HepG2 (cell line): ENCODE results near the gene COG5. TPM values are rescaled to one million over a fixed set of nuclear protein-coding genes. Genes with fewer than 3 reads are reported as not detected.

Experiments used
- ATAC-seq: fragments of 200-7000 bp; cut with Tn5 transposase; 3 replicates; pipeline ENCODE4 v1.9.1; 2020; ENCODE audit warnings: mild to moderate bottlenecking, moderate library complexity
- BruUV-seq: library from RNA; stranded (reverse); fragments of 400-500 nt; replicated peaks from 2 replicates; lab custom pipeline; 2021; lab: Mats Ljungman, UMichigan
- CTCF ChIA-PET: fragments of 300-600 bp; formaldehyde crosslinking; extraction: SDS; loops from one replicate; lab custom pipeline; 2021; ENCODE audit warnings: low total read pairs, inconsistent platforms, low intra/inter-chr PET ratio; lab: Yijun Ruan, JAX
- POLR2A ChIA-PET: fragments of 350-600 bp; sonication (Branson Sonifier 250); formaldehyde crosslinking; loops from one replicate; lab custom pipeline; 2020; ENCODE audit warnings: antibody characterized with exemption, inconsistent platforms; lab: Yijun Ruan, JAX
- DNase-seq: peaks from one replicate; pipeline ENCODE4 v3.0.0-alpha.2; 2015; ENCODE audit warnings: low spot score
- FAIRE-seq: peaks from 3 replicates; lab custom pipeline; 2011; peaks lifted over from hg19 to GRCh38; lab: Jason Lieb, UNC
- H2AFZ ChIP-seq: one replicate; pipeline ENCODE4 v1.6.1; 2011; ENCODE audit warnings: low read length, inconsistent platforms
- H3K27ac ChIP-seq: fragments of 300-600 bp; 3 replicates; pipeline ENCODE4 v1.8.0; 2011; ENCODE audit warnings: mixed run types, mild to moderate bottlenecking, mixed read lengths, low read length, inconsistent platforms; ENCODE audit not compliant: insufficient read depth; ENCODE audit errors: extremely low read length
- H3K27me3 ChIP-seq, 2 experiments: fragments of 200-600 bp in 1 of 2; 2 replicates in 1 of 2; 3 replicates in 1 of 2; pipeline versions ENCODE4 v1.6.0 to v1.8.0; 2011; ENCODE audit warnings: low read length in 2 of 2, mild to moderate bottlenecking in 2 of 2, moderate library complexity in 2 of 2, inconsistent platforms in 1 of 2; ENCODE audit not compliant: insufficient read depth in 2 of 2, control insufficient read depth in 1 of 2
- H3K36me3 ChIP-seq, 2 experiments: fragments of 200-600 bp in 1 of 2; replicated peaks in 1 of 2; 2 replicates in 1 of 2; 3 replicates in 1 of 2; pipeline versions ENCODE4 v1.5.1 to v1.8.0; 2011; ENCODE audit warnings: low read length in 2 of 2, inconsistent platforms in 1 of 2; ENCODE audit not compliant: insufficient read depth in 2 of 2, control insufficient read depth in 1 of 2
- H3K4me1 ChIP-seq: 2 replicates; pipeline ENCODE4 v1.5.1; 2012; ENCODE audit warnings: low read length, inconsistent platforms; ENCODE audit not compliant: insufficient read depth
- H3K4me2 ChIP-seq: 2 replicates; pipeline ENCODE4 v1.6.0; 2011; ENCODE audit warnings: low read depth, low read length, inconsistent platforms
- H3K4me3 ChIP-seq, 3 experiments: fragments of 200-600 bp in 1 of 3; sonication (generic), shearing (Covaris generic) in 1 of 3; replicated peaks in 1 of 3; 2 replicates each; pipeline ENCODE4 v1.5.1; 2011 to 2016; ENCODE audit warnings: low read length in 3 of 3, inconsistent platforms in 2 of 3, low read depth in 2 of 3, mild to moderate bottlenecking in 2 of 3, control low read depth in 1 of 3, mixed read lengths in 1 of 3; ENCODE audit not compliant: insufficient read depth in 1 of 3
- H3K79me2 ChIP-seq: one replicate; pipeline ENCODE4 v1.6.1; 2011; ENCODE audit warnings: low read length, inconsistent platforms; ENCODE audit not compliant: insufficient read depth
- H3K9ac ChIP-seq: 2 replicates; pipeline ENCODE4 v1.6.0; 2011; ENCODE audit warnings: mild to moderate bottlenecking, low read depth, low read length, inconsistent platforms; ENCODE audit not compliant: insufficient read depth
- H3K9me3 ChIP-seq: 2 replicates; pipeline ENCODE4 v1.5.1; 2012; ENCODE audit warnings: mild to moderate bottlenecking, low read length
- H4K20me1 ChIP-seq: 2 replicates; pipeline ENCODE4 v1.6.0; 2011; ENCODE audit warnings: inconsistent platforms, mild to moderate bottlenecking, low read length, moderate library complexity; ENCODE audit not compliant: insufficient read depth
- ELF3 ChIP-seq: IDR thresholded peaks from 2 replicates; pipeline ENCODE4 v1.6.1; 2016; ENCODE audit warnings: missing genetic modification reagents, missing compliant biosample characterization
- FIP1L1 ChIP-seq: fragments of 200-400 bp; formaldehyde crosslinking; IDR thresholded peaks from 2 replicates; pipeline ENCODE4 v1.6.1; 2018; ENCODE audit warnings: low read depth, mild to moderate bottlenecking, low read length, moderate library complexity, borderline replicate concordance; ENCODE audit not compliant: insufficient read depth
- GABPB1 ChIP-seq: IDR thresholded peaks from 2 replicates; pipeline ENCODE4 v1.6.1; 2016; ENCODE audit warnings: mild to moderate bottlenecking, missing genetic modification reagents, moderate library complexity, missing compliant biosample characterization
- IRF2 ChIP-seq: IDR thresholded peaks from 2 replicates; pipeline ENCODE4 v1.6.1; 2018; ENCODE audit warnings: missing genetic modification reagents, missing compliant biosample characterization
- KLF13 ChIP-seq: sonication (generic); formaldehyde crosslinking; IDR thresholded peaks from 2 replicates; pipeline ENCODE4 v1.4.0; 2020; ENCODE audit warnings: mild to moderate bottlenecking, missing genetic modification reagents
- SNRNP70 ChIP-seq: fragments of 200-400 bp; formaldehyde crosslinking; IDR thresholded peaks from 2 replicates; pipeline ENCODE4 v1.6.1; 2017; ENCODE audit warnings: mild to moderate bottlenecking, low read depth, low read length, moderate library complexity
- TCF7L2 ChIP-seq: IDR thresholded peaks from 2 replicates; pipeline ENCODE4 v1.6.1; 2011; ENCODE audit warnings: mild to moderate bottlenecking, low read depth, low read length, moderate library complexity
- ZNF292 ChIP-seq: sonication (generic); formaldehyde crosslinking; IDR thresholded peaks from 2 replicates; pipeline ENCODE4 v1.8.1; 2022; ENCODE audit warnings: mild to moderate bottlenecking, low read depth, missing genetic modification reagents, borderline replicate concordance
- ZNF484 ChIP-seq: sonication (generic); formaldehyde crosslinking; IDR thresholded peaks from 2 replicates; pipeline ENCODE4 v1.5.1; 2020; ENCODE audit warnings: mild to moderate bottlenecking, low read depth, missing genetic modification reagents, borderline replicate concordance
- WGBS: methylation state at CpG from one replicate; pipeline ENCODE4 v1.1.6; 2017; ENCODE audit warnings: low lambda C conversion rate; 5-methylcytosine and 5-hydroxymethylcytosine counted together
- in situ Hi-C: cut with HindIII; loops from 2 replicates; pipeline ENCODE4 v1.10.0; 2017; ENCODE audit warnings: low pct_unique_long_range_greater_than_20kb; ENCODE audit not compliant: extremely low pct_ligation_motif_present
- intact Hi-C: fragments of 100-400 bp; cut with micrococcal nuclease; formaldehyde crosslinking; loops from one replicate; pipeline ENCODE4 v1.10.0; 2022; ENCODE audit not compliant: unreplicated experiment
- polyA plus RNA-seq, 8 experiments: library from polyadenylated mRNA; depleted of rRNA in 3 of 8; stranded (reverse) in 7 of 8; unstranded in 1 of 8; fragments of >200 nt; fragmentation: Illumina TruSeq in 4 of 8; extraction: Trizol in 4 of 8; gene quantifications; 2 replicates each; pipeline versions ENCODE4 v1.2.1 to v1.2.3, GENCODE V29; 2011 to 2016; ENCODE audit warnings: low read depth in 4 of 8, missing spikeins in 1 of 8, mixed read lengths in 1 of 8; ENCODE audit not compliant: insufficient read depth in 1 of 8
- total RNA-seq, 5 experiments: library from RNA; depleted of rRNA; stranded (reverse); fragments of >200 nt; fragmentation: Illumina TruSeq; extraction: Trizol; gene quantifications; 2 replicates each; pipeline ENCODE4 v1.2.3, GENCODE V29; 2016; ENCODE audit warnings: low read depth in 1 of 5
- TF ChIP-seq, protein P1 (sequence below): sonication (generic); formaldehyde crosslinking; IDR thresholded peaks from 2 replicates; pipeline ENCODE4 v1.4.0; 2020; ENCODE audit warnings: missing genetic modification reagents, borderline replicate concordance
- TF ChIP-seq, protein P2 (sequence below): sonication (generic); formaldehyde crosslinking; IDR thresholded peaks from 2 replicates; pipeline ENCODE4 v1.4.0; 2020; ENCODE audit warnings: missing genetic modification reagents
- TF ChIP-seq, protein P3 (sequence below): IDR thresholded peaks from 2 replicates; pipeline ENCODE4 v1.6.1; 2016; ENCODE audit warnings: mild to moderate bottlenecking, missing biosample characterization, missing genetic modification reagents

COG5 gene
- total and polyA plus RNA-seq, 2 of the 13 experiments (the other 11 are each of a cell fraction or from before 2014, with no cell fraction given) = 20.4 to 31.3 TPM

DNA sequence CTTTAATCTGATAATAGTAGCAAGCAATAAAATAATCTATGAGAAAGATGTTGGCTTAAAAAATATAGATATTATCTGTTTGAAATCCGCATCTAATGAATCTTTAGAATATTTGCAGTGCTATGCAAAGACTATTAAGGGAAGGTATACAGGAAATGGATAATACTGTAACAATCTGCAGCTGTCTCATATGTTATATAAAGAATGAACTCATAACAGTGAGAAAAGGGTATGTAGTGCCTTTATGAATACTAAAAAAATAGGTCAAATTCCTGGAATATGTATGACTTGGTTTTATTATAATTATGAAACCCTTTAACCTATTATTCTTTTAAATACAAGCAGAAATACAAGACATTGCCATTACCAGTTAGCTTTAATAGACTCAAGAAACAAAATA, 198.9 kb downstream of the COG5 start:
- TF ChIP-seq, protein P1, sequence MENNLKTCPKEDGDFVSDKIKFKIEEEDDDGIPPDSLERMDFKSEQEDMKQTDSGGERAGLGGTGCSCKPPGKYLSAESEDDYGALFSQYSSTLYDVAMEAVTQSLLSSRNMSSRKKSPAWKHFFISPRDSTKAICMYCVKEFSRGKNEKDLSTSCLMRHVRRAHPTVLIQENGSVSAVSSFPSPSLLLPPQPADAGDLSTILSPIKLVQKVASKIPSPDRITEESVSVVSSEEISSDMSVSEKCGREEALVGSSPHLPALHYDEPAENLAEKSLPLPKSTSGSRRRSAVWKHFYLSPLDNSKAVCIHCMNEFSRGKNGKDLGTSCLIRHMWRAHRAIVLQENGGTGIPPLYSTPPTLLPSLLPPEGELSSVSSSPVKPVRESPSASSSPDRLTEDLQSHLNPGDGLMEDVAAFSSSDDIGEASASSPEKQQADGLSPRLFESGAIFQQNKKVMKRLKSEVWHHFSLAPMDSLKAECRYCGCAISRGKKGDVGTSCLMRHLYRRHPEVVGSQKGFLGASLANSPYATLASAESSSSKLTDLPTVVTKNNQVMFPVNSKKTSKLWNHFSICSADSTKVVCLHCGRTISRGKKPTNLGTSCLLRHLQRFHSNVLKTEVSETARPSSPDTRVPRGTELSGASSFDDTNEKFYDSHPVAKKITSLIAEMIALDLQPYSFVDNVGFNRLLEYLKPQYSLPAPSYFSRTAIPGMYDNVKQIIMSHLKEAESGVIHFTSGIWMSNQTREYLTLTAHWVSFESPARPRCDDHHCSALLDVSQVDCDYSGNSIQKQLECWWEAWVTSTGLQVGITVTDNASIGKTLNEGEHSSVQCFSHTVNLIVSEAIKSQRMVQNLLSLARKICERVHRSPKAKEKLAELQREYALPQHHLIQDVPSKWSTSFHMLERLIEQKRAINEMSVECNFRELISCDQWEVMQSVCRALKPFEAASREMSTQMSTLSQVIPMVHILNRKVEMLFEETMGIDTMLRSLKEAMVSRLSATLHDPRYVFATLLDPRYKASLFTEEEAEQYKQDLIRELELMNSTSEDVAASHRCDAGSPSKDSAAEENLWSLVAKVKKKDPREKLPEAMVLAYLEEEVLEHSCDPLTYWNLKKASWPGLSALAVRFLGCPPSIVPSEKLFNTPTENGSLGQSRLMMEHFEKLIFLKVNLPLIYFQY (CRISPR knock-in tag) = no peak
- TF ChIP-seq SNRNP70 (no peak), ZNF484 (CRISPR knock-in tag) (no peak), GABPB1 (CRISPR knock-in tag) (no peak), TCF7L2 (no peak), IRF2 (no peak), FIP1L1 (no peak), ZNF292 (CRISPR knock-in tag) (no peak), KLF13 (CRISPR knock-in tag) (no peak), ELF3 (CRISPR knock-in tag) (no peak)
- TF ChIP-seq, protein P2, sequence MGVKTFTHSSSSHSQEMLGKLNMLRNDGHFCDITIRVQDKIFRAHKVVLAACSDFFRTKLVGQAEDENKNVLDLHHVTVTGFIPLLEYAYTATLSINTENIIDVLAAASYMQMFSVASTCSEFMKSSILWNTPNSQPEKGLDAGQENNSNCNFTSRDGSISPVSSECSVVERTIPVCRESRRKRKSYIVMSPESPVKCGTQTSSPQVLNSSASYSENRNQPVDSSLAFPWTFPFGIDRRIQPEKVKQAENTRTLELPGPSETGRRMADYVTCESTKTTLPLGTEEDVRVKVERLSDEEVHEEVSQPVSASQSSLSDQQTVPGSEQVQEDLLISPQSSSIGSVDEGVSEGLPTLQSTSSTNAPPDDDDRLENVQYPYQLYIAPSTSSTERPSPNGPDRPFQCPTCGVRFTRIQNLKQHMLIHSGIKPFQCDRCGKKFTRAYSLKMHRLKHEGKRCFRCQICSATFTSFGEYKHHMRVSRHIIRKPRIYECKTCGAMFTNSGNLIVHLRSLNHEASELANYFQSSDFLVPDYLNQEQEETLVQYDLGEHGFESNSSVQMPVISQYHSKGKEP (CRISPR knock-in tag) = no peak
- TF ChIP-seq, protein P3, sequence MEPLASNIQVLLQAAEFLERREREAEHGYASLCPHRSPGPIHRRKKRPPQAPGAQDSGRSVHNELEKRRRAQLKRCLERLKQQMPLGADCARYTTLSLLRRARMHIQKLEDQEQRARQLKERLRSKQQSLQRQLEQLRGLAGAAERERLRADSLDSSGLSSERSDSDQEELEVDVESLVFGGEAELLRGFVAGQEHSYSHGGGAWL (CRISPR knock-in tag) = no peak
- Histone ChIP-seq H3K4me3 (no peak overlapping the region), H3K4me2 (no peak overlapping the region), H3K27me3 (no peaks in the 10 kb centered on the region), H3K27ac (no peak overlapping the region), H3K9ac (no peak overlapping the region), H3K9me3 (no peaks in the 10 kb centered on the region), H3K36me3 (peaks cover 6 to 18% of the 10 kb centered on the region in 2 experiments), H4K20me1 (no peaks in the 10 kb centered on the region), H3K79me2 (no peaks in the 10 kb centered on the region), H2AFZ (no peak overlapping the region), H3K4me1 (no peaks in the 10 kb centered on the region)
- BruUV-seq = no TSS peak
- DNase-seq (no peak), ATAC-seq (no peak), FAIRE-seq (no peak)
- ChIA-PET POLR2A (no interaction called here), CTCF (no interaction called here)
- in situ Hi-C loops (no loop called here), intact Hi-C loops (no loop called here)
- WGBS = 95% methylated on average over 1 of the region's 1 CpG
